NOMO-1 treated with DMSO at 0.1 percent for 48 hours (cell line): ENCODE results near the gene ZFP3.
"Not testable (repeated sequence)": the region's sequence is repeated elsewhere in the genome, so short reads cannot be mapped to it uniquely, and the experiment has no call there.

Source experiments
- DNase-seq: peaks from one replicate; lab custom pipeline; 2025; ENCODE audit not compliant: unreplicated experiment; lab: John Stamatoyannopoulos, UW

Gene ZFP3

GRCh38 chr17:5078106-5079028 lies at the start of gene ZFP3:
TSS of gene ZFP3 (plus strand) at chr17:5078467. CDS start at chr17:5091505, 13,038 bp downstream.
- DNase-seq, result peak; percentile 68

GRCh38 chr17:5030168-5030567 lies 48.1 kb upstream of the ZFP3 start:
- not testable (repeated sequence) for DNase-seq

- DNase-seq, result peak; percentile 84
Measured at GRCh38 chr17:5031365-5032082, 46.7 kb upstream of the ZFP3 start.

GRCh38 chr17:5032865-5033264 lies 45.4 kb upstream of the ZFP3 start:
- DNase-seq, result no peak

- DNase-seq, result no peak
Measured at GRCh38 chr17:5033352-5034015, 44.8 kb upstream of the ZFP3 start.

- DNase-seq, result no peak
Measured at GRCh38 chr17:5034063-5034462, 44.2 kb upstream of the ZFP3 start.

- DNase-seq, result no peak
Measured at GRCh38 chr17:5034651-5035050, 43.6 kb upstream of the ZFP3 start.

- no peak for DNase-seq
Measured at GRCh38 chr17:5035315-5035714, 43.0 kb upstream of the ZFP3 start, which contains the start of gene SLC52A1. TSS of gene SLC52A1 (minus strand) at chr17:5035426. CDS start at chr17:5034606, 820 bp downstream.

- no peak for DNase-seq
Measured at GRCh38 chr17:5042157-5043022, 35.9 kb upstream of the ZFP3 start.

GRCh38 chr17:5043524-5043923 lies 34.7 kb upstream of the ZFP3 start:
- DNase-seq, result no peak

- no peak for DNase-seq
Measured at GRCh38 chr17:5044630-5045029, 33.6 kb upstream of the ZFP3 start.

- no peak for DNase-seq
Measured at GRCh38 chr17:5045496-5045895, 32.8 kb upstream of the ZFP3 start.

- DNase-seq, result no peak
Measured at GRCh38 chr17:5047446-5047845, 30.8 kb upstream of the ZFP3 start.

GRCh38 chr17:5049314-5049841 lies 28.9 kb upstream of the ZFP3 start:
- DNase-seq, result no peak

- DNase-seq, result no peak
Measured at GRCh38 chr17:5050278-5050677, 28.0 kb upstream of the ZFP3 start.

GRCh38 chr17:5055543-5055942 lies 22.7 kb upstream of the ZFP3 start:
- DNase-seq, result no peak

- no peak for DNase-seq
Measured at GRCh38 chr17:5065227-5065744, 13.0 kb upstream of the ZFP3 start.

- no peak for DNase-seq
Measured at GRCh38 chr17:5068236-5068635, 10.0 kb upstream of the ZFP3 start.

- no peak for DNase-seq
Measured at GRCh38 chr17:5069724-5070123, 8.5 kb upstream of the ZFP3 start.

GRCh38 chr17:5075472-5075871 lies 2.8 kb upstream of the ZFP3 start:
- DNase-seq, result not testable (repeated sequence)
